SU-DHL-6 (cell line): ENCODE results near the gene TTLL11.

ENCODE experiments used
- EZH2phosphoT487 ChIP-seq: fragments of 200-600 bp; sonication (generic), shearing (Covaris generic); conservative IDR thresholded peaks from 2 replicates; pipeline ENCODE4 v1.6.1; 2018; ENCODE audit warnings: mild to moderate bottlenecking, antibody characterized with exemption, low read length, moderate library complexity, mixed read lengths
- TF ChIP-seq, protein P1 (sequence below): fragments of 200-600 bp; sonication (generic); IDR thresholded peaks from one replicate; pipeline ENCODE4 v1.5.1; 2017; ENCODE audit warnings: antibody characterized with exemption, mild to moderate bottlenecking, low read length, moderate library complexity; ENCODE audit not compliant: insufficient read depth, poor library complexity, severe bottlenecking

DNA sequence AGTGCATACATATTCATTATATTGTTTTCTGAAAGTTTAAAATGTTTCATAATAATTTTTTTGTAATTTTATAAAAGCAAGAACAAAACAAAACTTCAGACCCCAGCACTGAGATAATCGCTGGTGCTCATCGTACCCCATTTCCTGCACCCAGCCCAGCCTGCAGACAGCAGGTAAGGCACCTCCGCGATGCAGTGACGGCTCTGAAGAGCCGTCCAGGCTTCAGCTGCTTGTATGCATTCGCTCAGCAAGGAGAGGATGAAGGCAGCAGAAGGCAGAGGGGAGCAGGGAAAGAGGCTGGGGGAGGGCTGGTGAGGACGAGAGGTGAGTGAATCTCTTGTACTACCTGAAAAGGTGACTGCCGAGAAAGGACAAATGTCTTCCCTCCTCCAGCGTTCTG, 153.5 kb downstream of the TTLL11 start:
- TF ChIP-seq, protein P1, sequence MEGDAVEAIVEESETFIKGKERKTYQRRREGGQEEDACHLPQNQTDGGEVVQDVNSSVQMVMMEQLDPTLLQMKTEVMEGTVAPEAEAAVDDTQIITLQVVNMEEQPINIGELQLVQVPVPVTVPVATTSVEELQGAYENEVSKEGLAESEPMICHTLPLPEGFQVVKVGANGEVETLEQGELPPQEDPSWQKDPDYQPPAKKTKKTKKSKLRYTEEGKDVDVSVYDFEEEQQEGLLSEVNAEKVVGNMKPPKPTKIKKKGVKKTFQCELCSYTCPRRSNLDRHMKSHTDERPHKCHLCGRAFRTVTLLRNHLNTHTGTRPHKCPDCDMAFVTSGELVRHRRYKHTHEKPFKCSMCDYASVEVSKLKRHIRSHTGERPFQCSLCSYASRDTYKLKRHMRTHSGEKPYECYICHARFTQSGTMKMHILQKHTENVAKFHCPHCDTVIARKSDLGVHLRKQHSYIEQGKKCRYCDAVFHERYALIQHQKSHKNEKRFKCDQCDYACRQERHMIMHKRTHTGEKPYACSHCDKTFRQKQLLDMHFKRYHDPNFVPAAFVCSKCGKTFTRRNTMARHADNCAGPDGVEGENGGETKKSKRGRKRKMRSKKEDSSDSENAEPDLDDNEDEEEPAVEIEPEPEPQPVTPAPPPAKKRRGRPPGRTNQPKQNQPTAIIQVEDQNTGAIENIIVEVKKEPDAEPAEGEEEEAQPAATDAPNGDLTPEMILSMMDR = no peak
- TF ChIP-seq EZH2phosphoT487 = no peak
